NB4 (cell line): ENCODE measurements around the gene ERGIC2.

Source experiments
- CTCF ChIP-seq: IDR thresholded peaks from one replicate; pipeline ENCODE4 v1.5.1; 2012; ENCODE audit warnings: low read depth, low read length
- MYC ChIP-seq: IDR thresholded peaks from 2 replicates; pipeline ENCODE4 v1.6.1; 2011; ENCODE audit warnings: low read depth, low read length
- POLR2A ChIP-seq: IDR thresholded peaks from 2 replicates; pipeline ENCODE4 v1.6.1; 2011; ENCODE audit warnings: mild to moderate bottlenecking; ENCODE audit not compliant: insufficient read length; ENCODE audit errors: extremely low read depth

GRCh38 chr12:29389295-29389919 lies 8.4 kb upstream of the ERGIC2 start:
- TF ChIP-seq CTCF (no peak), POLR2A (no peak), MYC (no peak)
